ENCODE results near the gene OAT. TPM values are rescaled to one million over a fixed set of nuclear protein-coding genes. Genes with fewer than 3 reads are reported as not detected.

The OAT gene
- total and polyA plus RNA-seq, 2 donors (not counting 3 experiments of a cell fraction or from before 2014, with no cell fraction given): 69.9 to 90.8 TPM

DNA sequence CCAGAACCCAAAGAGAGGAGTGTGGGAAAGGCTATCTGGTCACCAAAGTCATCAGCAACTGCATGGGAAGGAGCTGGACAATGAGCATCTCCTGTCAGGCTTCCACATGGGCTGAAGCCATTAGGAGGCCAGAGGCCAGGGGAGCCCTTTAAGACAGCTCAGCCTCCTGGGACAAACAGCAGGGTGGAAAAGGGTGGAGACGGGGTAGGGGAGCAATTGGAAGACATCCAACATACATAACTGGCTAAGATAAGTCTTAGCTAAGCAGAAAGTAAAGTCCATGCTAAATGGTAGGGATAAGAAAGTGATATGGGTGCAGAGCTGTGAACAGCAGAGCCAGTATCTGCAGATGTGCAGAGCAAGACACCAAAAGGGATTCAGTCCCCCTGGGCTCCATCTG is 1.5 kb upstream of the OAT start:
- POLR2A ChIA-PET: no interaction called here
- no TSS peak for BruUV-seq (replicated peaks)
- no peak overlapping the region for H3K9ac ChIP-seq (replicated peaks; ENCODE audit: extremely low read depth, insufficient read depth, low read length)
- DNase-seq (ENCODE audit: low read depth, low spot score) (no peak), FAIRE-seq (no peak)
- TF ChIP-seq GATA2 (IDR thresholded peaks at IDR 0.05; ENCODE audit: insufficient read depth, insufficient read length, low read depth, low read length): no peak
- TF ChIP-seq, protein P1, sequence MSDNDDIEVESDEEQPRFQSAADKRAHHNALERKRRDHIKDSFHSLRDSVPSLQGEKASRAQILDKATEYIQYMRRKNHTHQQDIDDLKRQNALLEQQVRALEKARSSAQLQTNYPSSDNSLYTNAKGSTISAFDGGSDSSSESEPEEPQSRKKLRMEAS (IDR thresholded peaks at IDR 0.05; ENCODE audit: insufficient read depth, insufficient read length): no peak
- TF ChIP-seq JUN (IDR thresholded peaks at IDR 0.05; ENCODE audit: borderline replicate concordance, insufficient read depth, insufficient read length, low read depth): no peak
- TF ChIP-seq, protein P2, sequence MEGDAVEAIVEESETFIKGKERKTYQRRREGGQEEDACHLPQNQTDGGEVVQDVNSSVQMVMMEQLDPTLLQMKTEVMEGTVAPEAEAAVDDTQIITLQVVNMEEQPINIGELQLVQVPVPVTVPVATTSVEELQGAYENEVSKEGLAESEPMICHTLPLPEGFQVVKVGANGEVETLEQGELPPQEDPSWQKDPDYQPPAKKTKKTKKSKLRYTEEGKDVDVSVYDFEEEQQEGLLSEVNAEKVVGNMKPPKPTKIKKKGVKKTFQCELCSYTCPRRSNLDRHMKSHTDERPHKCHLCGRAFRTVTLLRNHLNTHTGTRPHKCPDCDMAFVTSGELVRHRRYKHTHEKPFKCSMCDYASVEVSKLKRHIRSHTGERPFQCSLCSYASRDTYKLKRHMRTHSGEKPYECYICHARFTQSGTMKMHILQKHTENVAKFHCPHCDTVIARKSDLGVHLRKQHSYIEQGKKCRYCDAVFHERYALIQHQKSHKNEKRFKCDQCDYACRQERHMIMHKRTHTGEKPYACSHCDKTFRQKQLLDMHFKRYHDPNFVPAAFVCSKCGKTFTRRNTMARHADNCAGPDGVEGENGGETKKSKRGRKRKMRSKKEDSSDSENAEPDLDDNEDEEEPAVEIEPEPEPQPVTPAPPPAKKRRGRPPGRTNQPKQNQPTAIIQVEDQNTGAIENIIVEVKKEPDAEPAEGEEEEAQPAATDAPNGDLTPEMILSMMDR (IDR thresholded peaks at IDR 0.05; ENCODE audit: extremely low read depth in 1 of 2, insufficient read depth in 1 of 2, low read depth in 1 of 2, low read length in 2 of 2): no peak
- peaks cover 24% of the 10 kb centered on the region for H3K79me2 ChIP-seq (ENCODE audit: control insufficient read depth, insufficient read depth, low read length)
- intact Hi-C loops (cut with micrococcal nuclease): no loop called here
- H4K20me1 ChIP-seq (replicated peaks; ENCODE audit: control insufficient read depth, extremely low read depth, insufficient read depth, low read length): no peaks in the 10 kb centered on the region
- no peaks in the 10 kb centered on the region for H3K36me3 ChIP-seq (ENCODE audit: control insufficient read depth in 2 of 2, extremely low read depth in 1 of 2, insufficient read depth in 2 of 2, low read length in 2 of 2)
- H3K4me1 ChIP-seq (ENCODE audit: control insufficient read depth, extremely low read depth, insufficient read depth, low read length): peaks cover 2% of the 10 kb centered on the region
- peaks cover 0 to 6% of the 10 kb centered on the region in 2 experiments for H3K27me3 ChIP-seq (ENCODE audit: control insufficient read depth in 2 of 2, insufficient read depth in 2 of 2, low read length in 2 of 2)
- dilution Hi-C loops (cut with MboI; ENCODE audit: extremely low pct_ligation_motif_present, low sequenced_read_pairs): no loop called here
- H3K27ac ChIP-seq (ENCODE audit: insufficient read depth, low read depth, low read length): no peak overlapping the region
- H3K4me2 ChIP-seq (ENCODE audit: insufficient read depth, low read length): no peak overlapping the region
- H3K9me3 ChIP-seq (replicated peaks; ENCODE audit: control insufficient read depth, insufficient read depth, low read length): no peaks in the 10 kb centered on the region
- no peak overlapping the region for H2AFZ ChIP-seq (ENCODE audit: low read depth, low read length)
- no peaks in the 10 kb centered on the region for H3K9me1 ChIP-seq (replicated peaks; ENCODE audit: control insufficient read depth, extremely low read depth, insufficient read depth, low read length)
- CTCF ChIA-PET: interaction anchor here (0.6 kb wide), 1 partner anchor 31 kb away, joined by 5 read pairs; no protein-coding TSS in a partner anchor
- H3K4me3 ChIP-seq (replicated peaks in 1 of 3; ENCODE audit: insufficient read depth in 1 of 3, low read depth in 1 of 3, low read length in 3 of 3): no peak overlapping the region

DNA sequence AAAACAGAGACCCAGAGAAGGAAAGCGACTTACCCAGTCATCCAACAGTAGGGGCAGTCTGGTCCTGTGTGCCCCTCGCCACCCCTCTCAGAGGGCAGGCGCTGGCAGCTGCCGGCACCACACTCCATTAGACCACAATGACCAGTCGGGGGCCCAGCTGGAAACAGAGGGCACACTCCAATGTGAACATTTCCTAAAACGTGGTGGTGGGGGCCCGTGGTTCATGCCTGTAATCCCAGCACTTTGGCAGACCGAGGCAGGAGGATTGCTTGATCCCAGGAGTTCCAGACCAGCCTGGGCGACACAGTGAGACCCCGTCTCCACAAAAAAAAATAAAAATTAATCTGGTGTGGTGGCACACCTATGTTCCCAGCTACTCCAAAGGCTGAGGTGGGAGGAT is 912 bp upstream of the OAT start:
- Histone ChIP-seq H3K4me1 (ENCODE audit: control insufficient read depth, extremely low read depth, insufficient read depth, low read length) (peaks cover 2% of the 10 kb centered on the region), H3K36me3 (ENCODE audit: control insufficient read depth in 2 of 2, extremely low read depth in 1 of 2, insufficient read depth in 2 of 2, low read length in 2 of 2) (no peaks in the 10 kb centered on the region), H4K20me1 (replicated peaks; ENCODE audit: control insufficient read depth, extremely low read depth, insufficient read depth, low read length) (no peaks in the 10 kb centered on the region), H3K4me2 (ENCODE audit: insufficient read depth, low read length) (no peak overlapping the region), H2AFZ (ENCODE audit: low read depth, low read length) (no peak overlapping the region), H3K27ac (ENCODE audit: insufficient read depth, low read depth, low read length) (no peak overlapping the region), H3K79me2 (ENCODE audit: control insufficient read depth, insufficient read depth, low read length) (peaks cover 28% of the 10 kb centered on the region), H3K9me3 (replicated peaks; ENCODE audit: control insufficient read depth, insufficient read depth, low read length) (no peaks in the 10 kb centered on the region), H3K9ac (replicated peaks; ENCODE audit: extremely low read depth, insufficient read depth, low read length) (no peak overlapping the region), H3K4me3 (replicated peaks in 1 of 3; ENCODE audit: insufficient read depth in 1 of 3, low read depth in 1 of 3, low read length in 3 of 3) (no peak overlapping the region), H3K27me3 (ENCODE audit: control insufficient read depth in 2 of 2, insufficient read depth in 2 of 2, low read length in 2 of 2) (peaks cover 0 to 6% of the 10 kb centered on the region in 2 experiments), H3K9me1 (replicated peaks; ENCODE audit: control insufficient read depth, extremely low read depth, insufficient read depth, low read length) (no peaks in the 10 kb centered on the region)
- TF ChIP-seq JUN (IDR thresholded peaks at IDR 0.05; ENCODE audit: borderline replicate concordance, insufficient read depth, insufficient read length, low read depth) (no peak), POLR2AphosphoS5 (IDR thresholded peaks at IDR 0.05; ENCODE audit: insufficient read depth, low read depth, low read length) (no peak), POLR2A (IDR thresholded peaks at IDR 0.05; ENCODE audit: low read depth, low read length) (no peak), FOS (IDR thresholded peaks at IDR 0.05; ENCODE audit: borderline replicate concordance, insufficient read depth, low read length) (no peak), GATA2 (IDR thresholded peaks at IDR 0.05; ENCODE audit: insufficient read depth, insufficient read length, low read depth, low read length) (no peak), MYC (IDR thresholded peaks at IDR 0.05; ENCODE audit: low read depth, low read length) (no peak), EZH2 (IDR thresholded peaks at IDR 0.05; ENCODE audit: borderline replicate concordance, low read depth, low read length, severe bottlenecking) (no peak)
- TF ChIP-seq, protein P1 (IDR thresholded peaks at IDR 0.05; ENCODE audit: insufficient read depth, insufficient read length): no peak
- TF ChIP-seq, protein P2 (IDR thresholded peaks at IDR 0.05; ENCODE audit: extremely low read depth in 1 of 2, insufficient read depth in 1 of 2, low read depth in 1 of 2, low read length in 2 of 2): no peak
- intact Hi-C loops (cut with micrococcal nuclease): loop anchor here (1.0 to 10.0 kb wide), 4 partner anchors 323 to 1955 kb away; partner anchors contain the start of genes BUB3, FAM53B and HTRA1
- ChIA-PET CTCF (interaction anchor here (1.2 to 3.4 kb wide), 2 partner anchors 31 to 425 kb away, joined by 5 to 16 read pairs; no protein-coding TSS in a partner anchor), POLR2A (interaction anchor here (0.8 kb wide), 1 partner anchor 8 kb away, joined by 4 read pairs; no protein-coding TSS in a partner anchor)
- FAIRE-seq (no peak), DNase-seq (ENCODE audit: low read depth, low spot score) (no peak)
- dilution Hi-C loops (cut with MboI; ENCODE audit: extremely low pct_ligation_motif_present, low sequenced_read_pairs): no loop called here
- no TSS peak for BruUV-seq (replicated peaks)
